ENCODE results near the gene DNTT.

The DNTT gene

GRCh38 chr10:96387161-96387560, 82.9 kb downstream of the DNTT start:
- DNase-seq: no peak

DNA sequence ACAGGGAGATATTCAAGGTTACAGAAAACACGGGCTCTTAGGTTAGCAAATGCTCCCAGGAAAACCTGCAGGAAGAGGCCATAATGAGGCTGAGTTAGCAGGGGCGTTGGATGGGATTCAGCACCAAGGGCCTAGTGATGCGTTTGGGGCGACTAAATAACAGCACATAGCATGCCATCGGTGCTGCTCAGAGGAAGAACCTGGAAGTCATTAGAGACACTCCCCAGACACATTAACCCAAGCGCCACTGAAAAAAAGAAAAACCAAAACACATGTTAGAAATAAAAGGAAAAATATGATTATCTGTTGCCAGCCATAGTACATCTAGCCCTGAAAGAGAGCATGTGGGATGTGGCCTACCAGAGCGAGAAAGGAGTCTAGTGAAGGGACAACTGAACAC, 83.4 kb downstream of the DNTT start:
- no peak for DNase-seq

All from central memory CD4-positive, alpha-beta T cell (primary cell).